K562 (cell line): ENCODE results near the gene ZDHHC14. TPM values are rescaled to one million over a fixed set of nuclear protein-coding genes. Genes with fewer than 3 reads are reported as not detected.

Experiments
- ARID1B ChIP-seq: fragments of 450-650 bp; IDR thresholded peaks from 2 replicates; pipeline ENCODE4 v1.6.1; 2016; ENCODE audit warnings: antibody characterized with exemption, mild to moderate bottlenecking, inconsistent platforms
- CHAMP1 ChIP-seq: fragments of 450-650 bp; IDR thresholded peaks from 2 replicates; pipeline ENCODE4 v1.6.1; 2016; ENCODE audit warnings: mild to moderate bottlenecking
- CREBBP ChIP-seq: IDR thresholded peaks from one replicate; pipeline ENCODE4 v1.6.1; 2012; ENCODE audit warnings: low read depth, mild to moderate bottlenecking, control low read depth, inconsistent platforms, low read length
- DMBX1 ChIP-seq: fragments of 250-450 bp; sonication (Bioruptor Pico); IDR thresholded peaks from 2 replicates; pipeline ENCODE4 v1.8.0; 2022; ENCODE audit warnings: inconsistent platforms, mild to moderate bottlenecking, moderate library complexity, borderline replicate concordance
- EHMT2 ChIP-seq: fragments of 450-650 bp; IDR thresholded peaks from 2 replicates; pipeline ENCODE4 v1.6.1; 2018; ENCODE audit warnings: antibody characterized with exemption
- EZH2 ChIP-seq: IDR thresholded peaks from 2 replicates; pipeline ENCODE4 v1.6.1; 2012; ENCODE audit warnings: low read depth, mild to moderate bottlenecking, inconsistent platforms, low read length, borderline replicate concordance
- FOXJ3 ChIP-seq: sonication (generic); formaldehyde crosslinking; IDR thresholded peaks from 2 replicates; pipeline ENCODE4 v1.4.0; 2020; ENCODE audit warnings: mild to moderate bottlenecking, missing genetic modification reagents
- FOXM1 ChIP-seq, 2 experiments: fragments of 450-650 bp in 1 of 2; sonication (generic) in 1 of 2; formaldehyde crosslinking in 1 of 2; IDR thresholded peaks; 2 replicates each; pipeline versions ENCODE4 v1.6.1 to v1.9.0; 2017 to 2022; ENCODE audit warnings: low read depth in 2 of 2, mild to moderate bottlenecking in 2 of 2, missing genetic modification reagents in 1 of 2, moderate library complexity in 1 of 2
- HBP1 ChIP-seq: fragments of 450-650 bp; formaldehyde crosslinking; IDR thresholded peaks from 2 replicates; pipeline ENCODE4 v1.4.0; 2022; ENCODE audit warnings: missing genetic modification characterization
- HLTF ChIP-seq: fragments of 450-650 bp; IDR thresholded peaks from 2 replicates; pipeline ENCODE4 v1.6.1; 2016
- JUND ChIP-seq, 2 experiments: IDR thresholded peaks; 2 replicates in 1 of 2; 3 replicates in 1 of 2; pipeline ENCODE4 v1.6.1; 2011; ENCODE audit warnings: borderline replicate concordance in 2 of 2, low read depth in 2 of 2, low read length in 2 of 2, improper control_type of control experiment in 1 of 2, missing biosample characterization in 1 of 2, missing genetic modification characterization in 1 of 2, missing genetic modification reagents in 1 of 2
- KLF10 ChIP-seq: fragments of 250-450 bp; sonication (Bioruptor Pico); IDR thresholded peaks from 2 replicates; pipeline ENCODE4 v1.6.1; 2021; ENCODE audit warnings: matching md5 sums
- MYC ChIP-seq, 2 experiments: fragments of 250-450 bp in 1 of 2; sonication (Bioruptor Pico) in 1 of 2; IDR thresholded peaks; 2 replicates each; pipeline versions ENCODE4 v1.5.1 to v1.6.1; 2012 to 2021; ENCODE audit warnings: low read depth in 2 of 2, borderline replicate concordance in 1 of 2, improper control_type of control experiment in 1 of 2, low read length in 1 of 2, mild to moderate bottlenecking in 1 of 2, moderate library complexity in 1 of 2
- NCOA2 ChIP-seq, 2 experiments: fragments of 450-650 bp; IDR thresholded peaks; 2 replicates each; pipeline ENCODE4 v1.6.1; 2018; ENCODE audit warnings: mild to moderate bottlenecking in 2 of 2, moderate library complexity in 1 of 2; ENCODE audit not compliant: partially characterized antibody in 2 of 2
- PHF21A ChIP-seq: fragments of 450-650 bp; IDR thresholded peaks from 2 replicates; pipeline ENCODE4 v1.6.1; 2017; ENCODE audit warnings: low read depth, borderline replicate concordance
- RHOXF2B ChIP-seq: fragments of 250-450 bp; sonication (Bioruptor Pico); conservative IDR thresholded peaks from 2 replicates; pipeline ENCODE4 v1.5.1; 2021
- SMARCE1 ChIP-seq: fragments of 450-650 bp; IDR thresholded peaks from 2 replicates; pipeline ENCODE4 v1.7.1; 2016; ENCODE audit warnings: mild to moderate bottlenecking
- ZC3H11A ChIP-seq: IDR thresholded peaks from 2 replicates; pipeline ENCODE4 v1.6.1; 2012; ENCODE audit warnings: low read depth, low read length, improper control_type of control experiment
- ZNF41 ChIP-seq: fragments of 250-450 bp; sonication (Bioruptor Pico); conservative IDR thresholded peaks from 2 replicates; pipeline ENCODE4 v1.4.0; 2020; ENCODE audit warnings: mild to moderate bottlenecking
- ZNF436 ChIP-seq: fragments of 250-450, 450-650 bp; sonication (Bioruptor Pico); formaldehyde crosslinking; IDR thresholded peaks from 2 replicates; pipeline ENCODE4 v1.7.0; 2020; ENCODE audit warnings: mild to moderate bottlenecking
- ZZZ3 ChIP-seq: fragments of 450-650 bp; IDR thresholded peaks from 2 replicates; pipeline ENCODE4 v1.6.1; 2016; ENCODE audit warnings: antibody characterized with exemption, mild to moderate bottlenecking, moderate library complexity
- polyA plus RNA-seq, 8 experiments: library from polyadenylated mRNA; depleted of rRNA in 4 of 8; stranded (reverse) in 5 of 8; unstranded in 3 of 8; fragments of >200 nt; fragmentation: Nextera tagmentation in 2 of 8; fragmentation: Illumina TruSeq in 1 of 8; extraction: Ambion mirVana in 2 of 8; extraction: Trizol in 1 of 8; gene quantifications; 2 replicates each; pipeline versions ENCODE4 v1.2.1 to v1.2.3, GENCODE V29; 2011 to 2014; ENCODE audit warnings: inconsistent platforms in 1 of 8, missing spikeins in 1 of 8
- total RNA-seq, 7 experiments: library from RNA; depleted of rRNA in 6 of 7; stranded (reverse); fragments of >200 nt in 6 of 7; fragmentation: Illumina TruSeq in 2 of 7; extraction: Trizol in 2 of 7; gene quantifications; 2 replicates each; pipeline versions ENCODE4 v1.2.1 to v1.2.3, GENCODE V29; 2011 to 2021; ENCODE audit warnings: low replicate concordance in 1 of 7
- TF ChIP-seq, protein P1 (sequence below): fragments of 450-650 bp; formaldehyde crosslinking; IDR thresholded peaks from 2 replicates; pipeline ENCODE4 v1.4.0; 2020; ENCODE audit warnings: mild to moderate bottlenecking, moderate library complexity

ZDHHC14 gene
- total and polyA plus RNA-seq, 9 of the 15 experiments (the other 6 are each of a cell fraction or from before 2014, with no cell fraction given) = 0.92 to 23.1 (median 13.8) TPM

- TF ChIP-seq CHAMP1 = 0 out of 2 replicates have a peak, but pooled peaks have one; percentile 45
- TF ChIP-seq, protein P1, sequence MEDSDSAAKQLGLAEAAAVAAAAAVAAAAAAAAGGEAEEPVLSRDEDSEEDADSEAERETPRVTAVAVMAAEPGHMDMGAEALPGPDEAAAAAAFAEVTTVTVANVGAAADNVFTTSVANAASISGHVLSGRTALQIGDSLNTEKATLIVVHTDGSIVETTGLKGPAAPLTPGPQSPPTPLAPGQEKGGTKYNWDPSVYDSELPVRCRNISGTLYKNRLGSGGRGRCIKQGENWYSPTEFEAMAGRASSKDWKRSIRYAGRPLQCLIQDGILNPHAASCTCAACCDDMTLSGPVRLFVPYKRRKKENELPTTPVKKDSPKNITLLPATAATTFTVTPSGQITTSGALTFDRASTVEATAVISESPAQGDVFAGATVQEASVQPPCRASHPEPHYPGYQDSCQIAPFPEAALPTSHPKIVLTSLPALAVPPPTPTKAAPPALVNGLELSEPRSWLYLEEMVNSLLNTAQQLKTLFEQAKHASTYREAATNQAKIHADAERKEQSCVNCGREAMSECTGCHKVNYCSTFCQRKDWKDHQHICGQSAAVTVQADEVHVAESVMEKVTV (CRISPR knock-in tag) = peak; percentile 92
- no peak for TF ChIP-seq DMBX1 (CRISPR knock-in tag)
- no peak for TF ChIP-seq RHOXF2B
- TF ChIP-seq KLF10 (CRISPR knock-in tag) = no peak
- TF ChIP-seq ZC3H11A = peak; percentile 57; the same call in 1 of the 2 replicates
- peak; percentile 96 for TF ChIP-seq HBP1
- TF ChIP-seq MYC (IDR thresholded peaks at IDR 0.05; ENCODE audit: low read depth, low read length) = peak; percentile 27; the same call in 1 of the 2 replicates
- no peak for TF ChIP-seq MYC (CRISPR knock-in tag; IDR thresholded peaks at IDR 0.05; ENCODE audit: borderline replicate concordance, low read depth)
- TF ChIP-seq JUND (IDR thresholded peaks at IDR 0.05; ENCODE audit: borderline replicate concordance, low read depth, low read length) = peak; percentile 12; the same call in 1 of the 2 replicates
- TF ChIP-seq JUND (tag; IDR thresholded peaks at IDR 0.05; ENCODE audit: borderline replicate concordance, low read depth, low read length) = no peak
- TF ChIP-seq ZZZ3 = peak; percentile 44; the same call in 1 of the 2 replicates
- peak; percentile 53; the same call in 1 of the 2 replicates for TF ChIP-seq ZNF41 (CRISPR knock-in tag)
- no peak for TF ChIP-seq PHF21A
- TF ChIP-seq ARID1B = peak; percentile 61
- TF ChIP-seq EZH2 = no peak
- peak; percentile 86 for TF ChIP-seq EHMT2
- no peak for TF ChIP-seq FOXJ3 (CRISPR knock-in tag)
- peak; percentile 62; the same call in 1 of the 2 replicates for TF ChIP-seq FOXM1 (IDR thresholded peaks at IDR 0.05; ENCODE audit: low read depth)
- no peak for TF ChIP-seq FOXM1 (CRISPR knock-in tag; IDR thresholded peaks at IDR 0.05; ENCODE audit: low read depth)
- 0 out of 2 replicates have a peak, but pooled peaks have one; percentile 40 for TF ChIP-seq ZNF436 (CRISPR knock-in tag)
- peak; percentile 91; the same call in 1 of the 2 replicates for TF ChIP-seq HLTF
- TF ChIP-seq CREBBP = no peak
- TF ChIP-seq NCOA2 (IDR thresholded peaks at IDR 0.05; ENCODE audit: partially characterized antibody in 2 of 2) = no peak
- peak; percentile 80 for TF ChIP-seq SMARCE1
Measured at GRCh38 chr6:157667211-157668008, 286.4 kb downstream of the ZDHHC14 start (continued).
